Osteoblast (primary cell): ENCODE data around the gene PTPRCAP. TPM values are rescaled to one million over a fixed set of nuclear protein-coding genes. Genes with fewer than 3 reads are reported as not detected.

Experiments
- DNase-seq: peaks from one replicate; pipeline ENCODE4 v3.0.0; 2011; ENCODE audit warnings: low spot score, mixed read lengths; ENCODE audit not compliant: insufficient read length; ENCODE audit errors: missing footprints
- H2AFZ ChIP-seq: 2 replicates; pipeline ENCODE4 v1.6.0; 2011; ENCODE audit warnings: mild to moderate bottlenecking, low read length
- H3K27ac ChIP-seq: 2 replicates; pipeline ENCODE4 v1.5.1; 2011; ENCODE audit warnings: mild to moderate bottlenecking, low read depth, low read length, moderate library complexity
- H3K27me3 ChIP-seq: 2 replicates; pipeline ENCODE4 v1.6.0; 2012; ENCODE audit warnings: mild to moderate bottlenecking, control low read depth, inconsistent platforms, low read length, moderate library complexity; ENCODE audit not compliant: insufficient read depth
- H3K36me3 ChIP-seq: 2 replicates; pipeline ENCODE4 v1.5.1; 2011; ENCODE audit warnings: mild to moderate bottlenecking, low read length, control low read depth, moderate library complexity; ENCODE audit not compliant: insufficient read depth
- H3K4me1 ChIP-seq: 2 replicates; pipeline ENCODE4 v1.5.1; 2011; ENCODE audit warnings: mild to moderate bottlenecking, low read length, control low read depth, moderate library complexity; ENCODE audit not compliant: insufficient read depth
- H3K4me2 ChIP-seq: 2 replicates; pipeline ENCODE4 v1.6.0; 2011; ENCODE audit warnings: mild to moderate bottlenecking, low read length; ENCODE audit not compliant: insufficient read depth
- H3K4me3 ChIP-seq: fragments of 200-600 bp; sonication (generic); 3 replicates; pipeline ENCODE4 v1.5.1; 2012; ENCODE audit warnings: mild to moderate bottlenecking, low read length, inconsistent platforms; ENCODE audit not compliant: insufficient read depth
- H3K79me2 ChIP-seq: 2 replicates; pipeline ENCODE4 v1.6.0; 2012; ENCODE audit warnings: mild to moderate bottlenecking, low read length, control low read depth, inconsistent platforms; ENCODE audit not compliant: insufficient read depth
- H3K9me3 ChIP-seq: 2 replicates; pipeline ENCODE4 v1.5.1; 2011; ENCODE audit warnings: low read depth, low read length, control low read depth
- H4K20me1 ChIP-seq: 2 replicates; pipeline ENCODE4 v1.6.0; 2012; ENCODE audit warnings: mild to moderate bottlenecking, low read length, control low read depth; ENCODE audit not compliant: insufficient read depth
- CTCF ChIP-seq: IDR thresholded peaks from 2 replicates; pipeline ENCODE4 v1.5.1; 2011; ENCODE audit warnings: mild to moderate bottlenecking, low read depth, low read length, moderate library complexity; ENCODE audit errors: extremely low read depth
- total RNA-seq: library from RNA; depleted of rRNA; stranded (reverse); fragments of >200 nt; gene quantifications from 2 replicates; pipeline ENCODE4 v1.2.3, GENCODE V29; 2012

The PTPRCAP gene
- total RNA-seq, 1 donor, result 0.36 TPM

- DNase-seq, result peak; percentile 100
- Histone ChIP-seq H3K4me3 (peak within 1 kb of the TSS; percentile 87), H3K9me3 (no peaks in the 10 kb centered on the region), H3K36me3 (peaks cover 6% of the 10 kb centered on the region), H3K27ac (peak within 1 kb of the TSS; percentile 83), H4K20me1 (no peaks in the 10 kb centered on the region), H3K4me1 (peaks cover 13% of the 10 kb centered on the region), H2AFZ (peak within 1 kb of the TSS; percentile 90), H3K27me3 (no peaks in the 10 kb centered on the region), H3K4me2 (peak within 1 kb of the TSS; percentile 99), H3K79me2 (peaks cover 24% of the 10 kb centered on the region)
- TF ChIP-seq CTCF, result no peak
Observed at GRCh38 chr11:67391304-67392182, 45.9 kb downstream of the PTPRCAP start, which contains the start of gene RAD9A. Gene RAD9A (plus strand): TSS chr11:67391986. CDS start chr11:67392045, 59 bp downstream.

- peak overlapping the region; percentile 83 for H3K27ac ChIP-seq
- H3K9me3 ChIP-seq, result no peaks in the 10 kb centered on the region
- no peaks in the 10 kb centered on the region for H4K20me1 ChIP-seq
- peaks cover 24% of the 10 kb centered on the region for H3K79me2 ChIP-seq
- H3K4me1 ChIP-seq, result peaks cover 13% of the 10 kb centered on the region
- peak; percentile 46 for DNase-seq
- H3K4me3 ChIP-seq, result peak overlapping the region; percentile 87
- no peaks in the 10 kb centered on the region for H3K27me3 ChIP-seq
- no peaks in the 10 kb centered on the region for H3K36me3 ChIP-seq
- TF ChIP-seq CTCF, result no peak
- H3K4me2 ChIP-seq, result peak overlapping the region; percentile 99
- peak overlapping the region; percentile 90 for H2AFZ ChIP-seq
Observed at GRCh38 chr11:67390947-67391303, 46.6 kb downstream of the PTPRCAP start.

GRCh38 chr11:67389477-67389876 lies 48.0 kb downstream of the PTPRCAP start:
- Histone ChIP-seq H3K4me2 (no peak overlapping the region), H3K4me1 (peaks cover 24% of the 10 kb centered on the region), H3K27ac (no peak overlapping the region), H3K36me3 (no peaks in the 10 kb centered on the region), H4K20me1 (no peaks in the 10 kb centered on the region), H3K79me2 (peaks cover 24% of the 10 kb centered on the region), H3K4me3 (no peak overlapping the region), H2AFZ (no peak overlapping the region), H3K9me3 (no peaks in the 10 kb centered on the region), H3K27me3 (no peaks in the 10 kb centered on the region)
- peak; percentile 52 for TF ChIP-seq CTCF
- DNase-seq, result peak; percentile 75

GRCh38 chr11:67387518-67387917 lies 50.0 kb downstream of the PTPRCAP start:
- no peaks in the 10 kb centered on the region for H3K27me3 ChIP-seq
- H3K79me2 ChIP-seq, result peaks cover 16% of the 10 kb centered on the region
- no peaks in the 10 kb centered on the region for H4K20me1 ChIP-seq
- no peak for TF ChIP-seq CTCF
- no peak overlapping the region for H2AFZ ChIP-seq
- H3K9me3 ChIP-seq, result no peaks in the 10 kb centered on the region
- peaks cover 23% of the 10 kb centered on the region for H3K4me1 ChIP-seq
- H3K36me3 ChIP-seq, result no peaks in the 10 kb centered on the region
- DNase-seq, result peak; percentile 4
- no peak overlapping the region for H3K4me2 ChIP-seq
- H3K27ac ChIP-seq, result no peak overlapping the region
- no peak overlapping the region for H3K4me3 ChIP-seq
